ENCODE measurements around the gene TSSK6.
"Not testable (repeated sequence)": the region's sequence is repeated elsewhere in the genome, so short reads cannot be mapped to it uniquely, and the experiment has no call there.

The TSSK6 gene

DNA sequence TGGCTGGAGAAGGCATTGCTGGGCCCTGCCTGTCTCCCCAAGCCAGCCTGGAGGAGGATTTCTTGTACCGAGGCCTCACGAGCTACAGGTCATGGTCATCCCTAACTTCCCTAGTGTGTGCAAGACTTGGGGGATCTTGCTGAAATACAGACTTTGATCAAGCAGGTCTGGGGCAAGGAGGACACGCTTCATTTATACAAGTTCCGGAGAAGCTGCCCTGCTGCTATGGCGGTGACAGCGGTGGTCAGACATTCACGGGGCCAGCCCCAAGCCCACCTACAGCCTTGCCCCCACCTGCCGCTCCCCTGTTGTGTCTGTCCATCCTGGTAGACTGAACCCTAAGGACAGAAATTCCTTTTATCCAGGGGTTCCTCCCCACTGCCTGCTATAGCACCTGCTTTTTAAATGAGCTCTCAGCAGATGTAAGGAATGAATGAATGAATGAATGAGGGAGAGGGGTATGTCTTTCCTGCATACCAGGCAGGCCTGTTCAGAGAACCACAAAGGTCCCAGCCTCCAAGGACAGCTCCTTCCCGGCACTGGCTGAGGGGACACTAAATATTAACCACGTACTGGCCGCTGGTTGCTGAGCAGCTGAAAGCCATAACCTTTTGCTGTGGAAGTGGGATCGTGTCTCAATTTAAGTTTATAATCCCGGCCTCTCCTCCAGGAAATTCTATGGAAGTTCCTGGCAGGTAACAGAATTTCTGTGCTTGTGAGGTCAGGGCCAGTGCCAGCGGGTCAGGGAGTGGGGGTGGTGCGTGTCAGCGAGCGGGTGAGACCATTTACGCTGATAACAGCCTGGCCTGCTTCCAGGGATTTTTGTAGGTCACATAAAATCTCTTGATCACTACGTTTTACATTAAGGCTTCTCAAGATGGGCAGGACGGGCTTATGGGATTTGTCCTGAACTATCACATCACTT lies 27.1 kb downstream of the TSSK6 start:
- DNase-seq (ENCODE audit: low read depth), result no peak

DNA sequence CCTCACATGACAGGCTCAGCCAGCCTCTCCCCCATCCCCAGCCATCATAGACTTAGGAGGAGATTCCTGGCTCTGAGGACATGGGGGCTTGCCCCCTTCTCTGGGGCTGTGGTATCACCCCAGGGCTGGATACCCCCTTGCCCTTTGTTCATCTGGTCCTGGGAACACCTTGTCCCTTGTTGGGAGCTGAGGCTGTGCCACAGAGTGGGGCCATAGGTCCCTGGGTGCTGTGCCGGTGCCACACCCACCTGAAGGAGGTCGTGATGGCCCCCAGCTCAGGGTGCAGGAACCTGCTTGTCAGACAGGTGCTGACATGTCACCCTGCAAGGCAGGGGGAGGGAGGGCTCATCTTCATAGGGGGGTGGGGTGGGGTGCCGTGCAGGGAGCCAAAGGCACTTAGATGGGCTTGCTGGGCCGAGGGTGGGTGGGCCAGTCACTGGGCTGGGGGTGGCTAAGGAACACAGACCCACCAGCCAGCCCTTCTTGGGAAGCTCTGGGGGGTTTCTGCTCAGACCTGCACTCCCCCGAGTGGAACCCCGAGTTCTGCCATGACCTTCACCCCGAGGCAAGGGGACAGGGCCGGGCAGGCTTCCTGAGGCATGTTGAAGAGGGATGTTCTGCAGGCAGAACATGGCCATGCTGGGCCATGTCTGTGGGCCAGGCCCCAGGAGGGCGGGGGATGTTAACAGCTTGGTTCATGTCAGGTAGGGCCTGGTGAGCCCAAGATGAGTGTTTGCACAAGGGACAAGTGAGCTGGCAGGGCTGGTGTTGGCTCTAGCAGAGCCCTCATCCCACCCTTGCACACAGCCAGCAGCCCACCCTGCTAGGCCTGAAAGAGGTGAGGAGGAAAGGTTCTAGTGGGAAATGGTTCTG lies 28.0 kb downstream of the TSSK6 start:
- DNase-seq (ENCODE audit: low read depth), result no peak

DNA sequence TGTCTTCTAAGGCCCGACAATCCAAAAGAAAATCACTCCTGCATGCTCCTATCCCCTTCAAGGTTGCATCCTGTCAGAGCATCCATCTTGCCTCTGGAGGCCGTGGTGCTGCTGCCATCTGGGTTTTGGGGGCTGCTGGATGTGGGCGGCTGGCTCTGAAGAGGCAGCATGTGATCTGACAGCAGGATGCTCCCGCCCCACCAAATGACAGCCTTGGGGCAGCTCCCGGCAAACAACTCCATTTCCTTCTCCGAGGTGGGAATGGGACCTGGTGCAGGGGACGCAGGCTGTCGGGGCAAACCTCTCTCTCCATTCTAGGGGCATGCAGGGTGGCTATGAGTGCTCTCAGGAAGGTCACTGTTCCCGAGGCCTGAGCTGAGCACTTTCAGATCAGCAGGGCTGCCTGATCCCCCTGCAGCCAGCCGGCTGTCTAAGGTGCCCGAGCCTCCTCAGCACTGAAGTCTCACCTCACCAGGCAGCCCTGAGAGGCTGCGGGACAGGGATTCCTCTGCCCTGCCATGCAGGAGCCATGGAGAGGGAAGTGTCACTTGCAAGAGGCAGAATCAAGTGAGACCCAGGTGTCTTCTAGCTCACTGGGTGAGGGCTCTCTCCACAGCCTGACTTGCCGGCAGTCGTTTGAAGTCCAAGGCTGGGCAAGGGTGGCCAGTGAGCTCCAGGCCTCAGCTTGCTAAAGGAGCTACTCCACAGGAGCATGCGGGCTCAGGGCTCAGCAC lies 28.8 kb downstream of the TSSK6 start:
- DNase-seq (ENCODE audit: low read depth), result no peak

DNA sequence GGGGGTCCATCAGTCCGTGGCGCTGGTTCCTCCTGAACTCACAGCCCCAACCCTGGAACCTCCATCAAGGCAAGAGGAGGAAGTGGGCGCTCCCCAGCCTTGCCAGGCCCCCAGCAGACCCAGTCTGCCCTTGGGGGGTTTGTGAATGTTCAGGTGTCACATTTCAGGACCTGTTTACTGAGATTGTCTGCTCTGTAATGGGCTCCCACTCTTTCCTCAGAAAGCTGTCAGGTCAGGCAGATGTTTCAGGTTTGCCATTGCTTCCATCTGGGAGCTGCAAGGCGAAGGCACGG lies 29.4 kb downstream of the TSSK6 start:
- no peak for DNase-seq (ENCODE audit: low read depth)

DNA sequence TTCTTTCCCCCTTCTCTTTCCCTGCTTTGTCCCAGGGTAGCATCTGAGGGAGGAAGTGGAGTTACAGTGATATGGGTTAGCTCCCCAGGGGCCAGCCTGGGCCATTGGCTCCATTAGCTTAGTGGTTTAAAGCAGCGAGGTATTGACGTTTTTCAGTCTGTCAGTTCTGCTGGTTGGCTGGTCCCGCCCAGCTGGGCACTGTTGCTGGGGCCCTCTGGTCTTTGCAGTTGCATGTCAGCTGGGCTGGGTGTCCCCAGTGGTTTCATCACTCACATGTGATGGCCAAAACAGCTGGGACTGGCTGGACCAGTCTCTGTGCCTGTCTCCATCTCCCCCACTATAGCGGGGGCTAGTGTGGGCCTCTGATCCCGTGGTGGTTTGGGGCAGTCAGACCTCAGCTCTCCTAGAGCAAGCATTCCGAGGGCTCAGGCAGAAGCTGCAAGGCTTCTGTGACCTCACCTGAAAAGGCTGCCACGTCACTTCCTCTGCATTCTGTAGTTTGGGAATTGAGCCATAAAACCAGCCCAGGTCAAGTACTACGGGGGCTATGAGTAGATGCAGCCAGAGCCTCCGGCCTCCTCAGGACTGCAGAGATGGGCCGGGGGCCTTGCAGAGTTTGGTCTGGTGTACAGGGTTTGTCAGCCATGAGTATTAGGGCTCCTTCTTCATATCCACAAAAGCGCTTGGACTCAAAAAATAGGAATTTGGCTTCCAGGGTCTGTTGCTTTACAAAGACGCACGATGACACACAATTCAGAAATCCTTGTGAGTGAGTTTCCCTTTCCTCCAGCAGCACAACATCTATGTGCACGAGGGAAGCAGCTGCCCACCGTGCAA lies 30.0 kb downstream of the TSSK6 start:
- DNase-seq (ENCODE audit: low read depth), result no peak

DNA sequence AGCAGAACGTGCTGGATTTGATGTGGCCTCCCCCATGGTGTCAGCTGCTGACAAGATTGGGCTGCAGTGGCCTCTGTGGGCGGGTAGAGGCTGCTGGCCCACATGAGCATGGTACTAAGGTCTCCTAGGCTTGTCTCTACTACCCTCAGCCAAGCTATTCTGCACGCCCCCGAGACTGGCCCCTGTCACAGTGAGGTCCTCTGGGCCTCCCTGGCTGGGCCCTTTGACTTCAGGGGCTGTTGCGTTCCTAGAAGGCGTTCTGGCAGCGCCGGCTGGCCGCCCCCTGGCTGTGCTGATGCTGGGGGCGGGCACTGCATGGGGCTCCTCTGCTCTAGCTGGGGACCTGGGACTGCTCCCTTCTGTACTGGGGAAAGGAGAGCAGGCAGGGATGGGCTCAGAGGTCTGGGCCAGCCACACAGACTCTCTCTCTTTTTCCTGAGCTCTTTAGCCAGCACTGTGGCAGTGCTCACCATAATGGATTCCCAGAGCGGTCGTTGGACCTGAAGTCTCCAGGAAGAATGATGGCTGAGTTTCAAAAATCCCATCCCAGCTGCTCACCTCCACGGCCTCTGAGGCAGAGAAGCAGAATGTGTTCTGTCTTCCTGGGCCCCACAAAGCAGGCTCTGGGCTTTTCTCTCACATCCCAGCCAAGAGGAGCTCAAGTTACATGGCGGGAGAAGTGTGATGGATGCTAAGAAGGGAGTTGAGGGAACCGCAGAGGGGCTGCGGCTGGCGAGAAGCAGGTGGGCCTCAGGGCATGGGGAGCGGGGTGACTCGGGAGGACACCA lies 32.3 kb downstream of the TSSK6 start:
- DNase-seq (ENCODE audit: low read depth), result no peak

DNA sequence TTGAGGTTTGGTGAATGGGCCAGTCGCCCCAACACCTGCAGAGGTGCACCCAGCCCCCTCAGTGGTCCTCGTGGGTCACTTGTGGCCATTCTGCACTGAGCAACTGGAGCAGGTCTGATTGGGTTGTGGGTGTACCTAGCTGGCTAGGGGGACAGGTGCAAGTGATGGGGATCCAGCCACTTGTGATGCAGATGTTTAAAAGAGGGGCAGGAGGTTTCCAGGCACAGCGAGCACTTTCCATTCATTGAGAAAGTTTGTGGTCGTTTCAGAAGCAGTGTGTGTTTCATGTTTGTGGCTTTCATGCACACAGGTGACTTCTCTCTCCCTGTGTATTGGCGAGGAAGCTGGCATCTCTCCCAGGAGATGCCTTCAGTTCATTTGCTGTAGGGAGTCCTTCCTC lies 34.7 kb downstream of the TSSK6 start:
- DNase-seq (ENCODE audit: low read depth), result no peak

DNA sequence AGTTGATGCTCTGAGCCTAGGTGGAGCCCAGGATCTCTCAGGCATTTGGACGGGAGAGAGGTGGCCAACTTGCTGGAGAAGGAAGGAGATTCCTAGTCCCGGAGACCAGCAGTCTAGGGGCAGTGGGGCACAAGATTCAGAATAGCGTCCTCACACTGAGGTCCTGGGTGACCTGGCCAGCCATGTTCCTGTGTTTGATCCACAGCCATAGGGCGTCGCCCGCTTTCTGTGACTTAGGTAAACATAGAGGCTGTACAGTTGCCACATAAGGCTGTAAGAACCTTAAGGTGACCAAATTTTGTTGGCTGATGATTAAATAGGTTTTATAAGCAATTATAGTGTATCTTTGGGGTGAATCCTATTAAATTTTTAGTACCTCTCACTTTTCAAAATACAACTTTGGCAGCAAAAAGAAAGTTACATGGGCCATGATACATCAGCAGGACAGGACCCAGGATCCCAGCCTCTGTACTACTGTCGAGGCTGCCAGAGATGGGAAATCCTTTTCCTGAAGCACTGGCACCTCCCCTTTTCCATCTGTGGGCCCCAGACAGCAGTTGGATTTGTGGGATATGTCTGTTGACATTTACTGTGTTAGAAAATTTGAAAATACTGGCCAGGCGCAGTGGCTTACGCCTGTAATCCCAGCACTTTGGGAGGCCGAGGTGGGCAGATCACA lies 37.5 kb downstream of the TSSK6 start:
- no peak for DNase-seq (ENCODE audit: low read depth)

DNA sequence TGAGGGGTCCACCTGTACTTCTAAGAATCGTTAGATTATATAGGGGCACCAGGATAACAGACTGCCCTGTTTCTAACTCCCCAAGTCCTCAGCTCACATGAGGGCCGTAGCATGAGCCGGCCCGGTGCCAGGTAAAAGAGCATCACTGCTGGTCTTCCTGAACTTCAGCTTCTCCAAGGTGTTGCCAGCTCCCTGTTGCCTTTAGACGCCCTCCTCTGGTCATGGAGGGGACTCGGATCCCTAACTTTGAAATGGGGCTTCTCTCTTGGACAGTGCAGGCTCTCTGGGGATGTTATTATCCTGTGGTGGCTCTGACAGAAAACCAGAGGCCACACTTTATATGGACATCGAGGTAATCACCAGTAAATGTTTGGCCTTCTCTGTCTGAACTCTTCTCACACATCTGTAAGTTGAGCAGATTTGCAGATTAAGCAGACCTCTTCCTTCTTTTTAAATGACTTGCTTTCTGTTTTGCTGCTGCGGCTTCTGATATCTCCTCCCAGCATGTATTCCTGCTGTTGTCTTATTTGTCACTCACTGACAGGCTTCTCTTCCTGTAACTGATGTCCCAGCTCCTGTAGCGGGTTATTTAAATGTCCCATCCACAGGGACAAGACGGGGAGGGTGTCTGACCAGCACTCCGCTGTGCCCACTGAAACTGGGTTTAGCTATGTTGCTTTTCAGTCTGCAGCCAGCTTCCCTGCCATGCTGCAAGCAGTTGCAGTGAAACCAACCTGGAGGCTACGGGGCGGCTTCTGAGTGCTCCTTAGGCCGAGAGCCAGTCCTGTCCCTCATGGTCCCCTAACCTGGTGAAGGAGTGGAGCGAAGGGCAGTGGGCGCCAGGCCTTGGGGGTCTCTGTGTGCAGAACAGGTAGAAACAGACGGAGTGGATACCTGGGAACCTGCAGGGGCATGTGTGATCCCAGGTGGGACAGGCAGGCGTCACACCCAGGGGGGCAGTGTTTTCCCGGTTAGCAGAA lies 39.2 kb downstream of the TSSK6 start:
- no peak for DNase-seq (ENCODE audit: low read depth)

DNA sequence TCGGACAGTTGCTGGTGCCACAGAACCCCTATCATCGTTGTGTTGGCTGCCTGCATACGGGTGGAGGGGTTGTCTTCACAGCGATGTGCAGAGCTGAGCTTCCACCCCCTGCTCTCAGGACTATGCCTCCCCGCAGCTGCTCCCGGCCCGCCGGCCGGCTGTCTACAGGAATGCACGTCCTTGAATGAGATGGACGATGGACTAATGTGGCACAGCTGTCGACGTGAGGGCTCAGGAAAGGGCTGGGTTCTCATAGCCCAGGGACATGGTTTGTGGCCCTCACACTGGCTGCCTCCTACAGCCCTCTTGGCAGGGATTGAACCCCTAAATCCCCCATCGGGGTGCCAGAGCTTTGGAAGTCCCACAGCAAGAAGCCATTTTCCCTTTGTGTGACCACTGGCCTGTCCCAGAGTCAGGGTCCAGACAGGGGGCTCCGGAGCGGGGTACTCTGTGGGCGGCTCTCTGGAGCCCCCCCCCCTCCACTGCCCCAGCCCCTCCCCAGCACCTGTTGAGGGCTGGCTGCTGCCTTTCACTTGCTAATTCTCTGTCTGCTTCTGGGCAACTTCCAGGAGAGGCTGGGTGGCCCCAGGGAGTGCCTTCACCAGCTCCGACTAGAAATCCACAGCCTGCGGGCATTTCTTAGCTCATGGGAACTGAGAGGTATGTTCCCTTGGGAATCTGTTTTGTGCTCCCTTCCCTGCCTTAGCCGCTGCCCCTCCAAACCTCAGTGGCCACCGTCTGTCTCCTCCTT lies 40.2 kb downstream of the TSSK6 start:
- no peak for DNase-seq (ENCODE audit: low read depth)

DNA sequence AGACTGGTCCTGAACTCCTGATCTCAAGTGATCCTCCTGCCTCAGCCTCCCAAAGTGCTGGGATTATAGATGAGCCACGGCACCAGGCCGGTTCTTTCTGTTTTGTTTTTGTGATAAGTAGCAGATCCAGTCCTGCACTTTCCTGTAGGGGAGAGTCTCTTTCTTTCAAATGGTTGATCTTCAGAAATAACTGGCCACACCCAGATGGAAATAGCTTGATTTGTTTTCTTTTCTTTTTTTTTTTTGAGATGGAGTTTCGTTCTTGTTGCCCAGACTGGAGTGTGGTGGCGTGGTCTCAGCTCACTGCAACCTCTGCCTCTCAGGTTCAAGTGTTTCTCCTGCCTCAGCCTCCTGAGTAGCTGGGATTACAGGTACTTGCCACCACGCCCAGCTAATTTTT lies 43.2 kb downstream of the TSSK6 start:
- not testable (repeated sequence) for DNase-seq (ENCODE audit: low read depth)

DNA sequence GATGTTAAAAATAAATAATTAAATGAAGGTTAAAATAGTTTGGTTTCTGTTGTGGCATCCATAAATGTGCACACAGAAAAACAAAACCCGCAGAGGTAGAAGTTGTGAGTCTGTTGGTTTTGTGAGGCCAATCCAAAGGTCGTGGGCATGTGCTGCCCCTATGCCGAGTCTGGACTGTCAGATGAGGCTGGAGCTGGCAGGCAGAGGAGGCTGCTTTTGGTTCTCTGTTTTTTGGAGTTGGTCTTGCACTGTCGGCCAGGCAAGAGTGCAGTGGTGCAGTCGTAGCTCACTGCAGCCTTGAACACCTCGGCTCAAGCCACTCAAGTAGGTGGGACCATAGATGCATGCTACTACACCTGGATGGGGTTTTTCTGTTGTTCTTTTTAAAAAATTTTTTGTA lies 43.7 kb downstream of the TSSK6 start:
- no peak for DNase-seq (ENCODE audit: low read depth)

DNA sequence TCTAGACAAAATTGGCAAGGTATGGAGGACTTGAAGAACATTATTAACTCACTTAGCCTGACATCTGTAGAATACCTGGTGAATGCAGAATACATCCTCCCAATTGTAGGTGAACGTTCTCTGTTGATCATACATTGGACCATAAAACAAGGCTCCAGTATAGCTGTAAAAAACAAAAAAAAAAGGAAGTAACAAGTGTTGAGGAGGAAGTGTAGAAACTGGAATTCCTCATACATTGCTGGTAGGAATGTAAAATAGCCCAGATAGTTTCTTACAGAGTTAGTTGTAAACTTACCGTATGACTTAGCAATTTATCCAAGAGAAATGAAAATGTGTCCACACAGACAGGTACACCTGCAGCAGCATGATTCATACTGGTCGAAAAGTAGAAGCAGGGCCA lies 44.8 kb downstream of the TSSK6 start:
- DNase-seq (ENCODE audit: low read depth), result no peak

DNA sequence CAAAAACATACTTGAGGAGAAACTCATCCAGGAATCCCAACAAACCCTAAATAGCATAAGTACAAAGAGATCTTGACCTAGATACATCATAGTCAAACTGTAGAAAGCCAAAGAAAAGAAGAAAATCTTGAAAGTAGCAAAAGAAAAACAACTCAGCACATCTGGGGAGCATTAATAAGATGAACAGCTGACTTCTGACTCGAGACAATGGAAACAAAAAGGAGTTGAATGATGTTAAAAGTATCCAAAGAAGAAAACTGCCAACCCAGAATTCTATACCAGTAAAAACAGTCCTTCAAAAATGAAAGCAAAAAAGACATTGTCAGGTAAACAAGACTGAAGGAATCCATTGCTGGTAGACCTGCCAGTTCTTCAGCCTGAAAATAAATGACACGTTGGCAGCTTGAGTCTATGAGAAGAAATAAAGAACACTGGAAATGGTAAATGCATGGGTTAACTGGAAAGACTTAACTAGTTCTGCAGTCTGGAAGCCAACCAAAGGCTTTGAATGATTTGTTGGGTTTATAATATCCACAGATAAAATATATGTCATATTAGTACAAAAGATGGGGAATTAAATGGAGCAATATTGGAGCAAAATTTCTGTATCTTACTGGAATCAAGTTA lies 46.8 kb downstream of the TSSK6 start:
- no peak for DNase-seq (ENCODE audit: low read depth)

DNA sequence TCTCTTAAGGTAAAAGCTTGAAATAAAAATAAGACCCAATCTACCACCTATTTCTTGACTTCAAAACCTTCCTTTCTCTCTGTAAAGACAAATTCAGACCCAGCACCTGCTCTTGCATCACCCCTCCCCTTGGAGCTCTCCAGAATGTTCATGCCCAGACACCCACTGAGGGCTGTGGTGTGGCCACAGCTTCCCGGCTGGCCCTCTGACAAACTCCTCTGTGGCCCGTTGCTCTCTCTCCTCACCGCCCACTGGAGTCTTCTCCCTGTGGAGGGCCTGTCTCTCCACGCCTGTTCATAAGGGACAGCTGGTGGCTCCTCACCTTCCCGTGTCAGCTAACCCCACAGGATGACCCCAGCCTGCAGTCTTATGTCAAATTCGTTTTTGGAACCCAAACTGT lies 49.1 kb downstream of the TSSK6 start:
- DNase-seq (ENCODE audit: low read depth), result no peak

DNA sequence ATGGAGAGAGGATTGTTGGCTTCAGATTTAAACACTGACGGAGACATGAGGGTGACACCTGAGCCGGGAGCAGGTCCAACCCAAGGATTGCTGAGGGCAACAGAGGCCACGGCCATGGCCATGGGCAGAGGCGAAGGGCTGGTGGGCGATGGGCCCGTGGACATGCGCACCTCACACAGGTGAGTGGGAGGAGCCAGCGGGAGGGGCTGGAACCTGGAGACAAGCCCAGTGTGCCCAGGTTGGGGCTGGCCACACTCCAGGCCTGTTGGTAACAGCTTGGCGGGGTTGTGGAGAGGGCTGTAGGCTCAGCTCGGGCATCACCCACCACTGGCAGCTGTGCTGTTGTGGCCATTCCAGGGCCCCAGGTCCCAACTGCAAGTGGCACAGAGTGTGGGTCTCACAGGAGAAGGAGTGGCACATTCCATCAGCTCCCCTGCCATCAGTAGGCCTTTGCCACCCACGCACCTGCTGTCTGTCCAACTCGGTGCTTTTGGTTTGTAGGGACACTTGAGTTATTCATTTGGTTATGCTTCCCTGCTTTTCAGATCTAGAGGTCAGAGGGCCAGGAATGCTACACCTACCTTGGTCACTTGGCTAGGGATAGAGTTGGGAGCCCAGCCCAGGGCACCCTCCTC lies 49.8 kb downstream of the TSSK6 start:
- DNase-seq (ENCODE audit: low read depth), result no peak

DNA sequence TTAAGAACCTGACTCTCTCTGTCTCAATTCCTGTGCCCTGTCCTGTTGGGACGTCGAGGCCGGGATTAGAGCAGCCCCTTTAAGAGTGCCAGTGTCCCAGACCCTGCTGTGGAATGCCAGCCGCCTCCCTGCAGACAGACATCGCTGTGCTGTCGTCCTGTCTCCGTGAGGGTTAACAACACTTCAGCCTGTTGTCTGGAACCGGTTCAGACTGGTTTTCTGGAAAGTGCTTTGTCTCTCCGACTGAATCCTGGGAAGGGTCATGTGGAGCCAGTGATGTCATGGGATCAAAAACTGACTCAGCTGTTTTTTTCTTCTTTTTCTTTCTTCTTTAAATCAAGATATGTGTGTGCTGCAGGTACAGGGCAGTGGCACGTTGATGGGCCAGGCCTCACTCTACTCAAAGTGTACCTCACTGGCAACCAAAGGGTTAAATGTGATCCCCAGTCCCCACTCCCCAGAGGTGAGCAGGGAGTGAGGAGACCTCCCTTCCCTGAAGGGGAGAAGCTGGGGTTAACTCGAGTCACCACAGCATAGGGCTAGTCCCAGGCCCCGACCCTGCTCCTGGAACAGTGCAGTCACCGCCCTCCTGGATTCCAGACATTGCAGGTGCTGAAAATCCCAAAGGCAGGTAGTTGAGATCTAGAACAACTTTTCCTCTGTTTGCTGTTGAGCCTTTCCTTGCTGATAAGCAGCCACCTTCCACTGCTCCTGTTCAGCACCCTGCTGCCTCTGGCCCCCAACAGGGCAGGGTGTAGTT lies 50.8 kb downstream of the TSSK6 start:
- no peak for DNase-seq (ENCODE audit: low read depth)
